ENCODE data around the gene SYDE1. TPM values are rescaled to one million over a fixed set of nuclear protein-coding genes. Genes with fewer than 3 reads are reported as not detected.

SYDE1 gene
- total and polyA plus RNA-seq, 2 of the 4 experiments (the other 2 are of a cell fraction), result 19.4 to 64.9 TPM

- H3K4me3 ChIP-seq (ENCODE audit: insufficient read depth, low read depth, low read length), result no peak overlapping the region
- POLR2A ChIA-PET (ENCODE audit: unreplicated experiment), result no interaction called here
- TF ChIP-seq MAZ (IDR thresholded peaks at IDR 0.05; ENCODE audit: borderline replicate concordance, low read depth, low read length), result no peak
- TF ChIP-seq CHD1 (IDR thresholded peaks at IDR 0.05; ENCODE audit: low read depth, low read length), result no peak
- no peak for TF ChIP-seq MXI1 (IDR thresholded peaks at IDR 0.05; ENCODE audit: borderline replicate concordance, low read depth, low read length)
- TF ChIP-seq CTCF (conservative IDR thresholded peaks at IDR 0.05; ENCODE audit: low read depth, low read length), result no peak
- no peak for TF ChIP-seq POLR2A (IDR thresholded peaks at IDR 0.05; ENCODE audit: low read depth, low read length)
- no peak for TF ChIP-seq FOS (IDR thresholded peaks at IDR 0.05; ENCODE audit: low read depth, low read length)
- TF ChIP-seq RFX5 (IDR thresholded peaks at IDR 0.05; ENCODE audit: low read depth, low read length), result no peak
- no peak for TF ChIP-seq BHLHE40 (IDR thresholded peaks at IDR 0.05; ENCODE audit: low read depth, low read length)
- ATAC-seq (ENCODE audit: low read depth), result no peak
- H3K4me2 ChIP-seq (ENCODE audit: low read depth, low read length), result no peak overlapping the region
- BruUV-seq (replicated peaks), result no TSS peak
- intact Hi-C loops (cut with micrococcal nuclease) (no loop called here), dilution Hi-C loops (cut with HindIII; ENCODE audit: low sequenced_read_pairs, unreplicated experiment) (no loop called here), in situ Hi-C loops (cut with MboI; ENCODE audit: low sequenced_read_pairs) (loop anchor here (10.0 to 25.0 kb wide), 2 partner anchors 136 to 1068 kb away; partner anchors contain the start of genes AP1M1 and FAM32A)
- H3K4me1 ChIP-seq (ENCODE audit: control insufficient read depth, insufficient read depth, low read length), result peaks cover 1% of the 10 kb centered on the region; the same call in 1 of the 2 replicates
- H2AK9ac ChIP-seq (replicated peaks; ENCODE audit: low read depth, low read length, poor library complexity), result no peak overlapping the region
- H3K4ac ChIP-seq (ENCODE audit: low read depth, low read length), result no peak overlapping the region
- no peak overlapping the region for H2BK120ac ChIP-seq (ENCODE audit: low read depth, low read length)
- no peak overlapping the region for H4K91ac ChIP-seq (ENCODE audit: insufficient read depth, low read depth, low read length)
- no peak overlapping the region for H3K14ac ChIP-seq (replicated peaks; ENCODE audit: low read depth, low read length)
- peaks cover 76% of the 10 kb centered on the region for H3K36me3 ChIP-seq (ENCODE audit: control insufficient read depth, insufficient read depth, low read length)
- no peak overlapping the region for H3K18ac ChIP-seq (ENCODE audit: low read depth, low read length)
- H2BK20ac ChIP-seq (ENCODE audit: low read depth, low read length), result no peak overlapping the region
- H4K8ac ChIP-seq (ENCODE audit: low read depth in 2 of 2, low read length in 2 of 2), result no peak overlapping the region
- no peak overlapping the region for H2AK5ac ChIP-seq (ENCODE audit: low read depth, low read length)
- H3K27ac ChIP-seq (ENCODE audit: insufficient read depth, low read length), result no peak overlapping the region
- no peak overlapping the region for H2BK5ac ChIP-seq (ENCODE audit: low read depth, low read length, poor library complexity, severe bottlenecking)
- H3K9me1 ChIP-seq (ENCODE audit: insufficient read depth, low read length), result peaks cover 10% of the 10 kb centered on the region; the same call in 1 of the 2 replicates
- WGBS, 2 experiments (ENCODE audit: extremely low coverage in 2 of 2, insufficient read length in 1 of 2), result 100% methylated on average over 7 of the region's 20 CpGs; no CpG with 5 or more reads in 1 of the 2 experiments
- CTCF ChIA-PET, result no interaction called here
- H4K5ac ChIP-seq (ENCODE audit: low read depth, low read length), result no peak overlapping the region
- H3K23ac ChIP-seq (ENCODE audit: low read depth, low read length), result no peak overlapping the region
- H4K20me1 ChIP-seq (ENCODE audit: insufficient read depth, low read length), result peaks cover 23% of the 10 kb centered on the region
- no peak overlapping the region for H3K9ac ChIP-seq (ENCODE audit: low read depth, low read length)
- peaks cover 14 to 56% of the 10 kb centered on the region in 2 experiments for H3K79me1 ChIP-seq (ENCODE audit: low read depth in 1 of 2, low read length in 2 of 2)
- H3K9me3 ChIP-seq (ENCODE audit: control insufficient read depth, insufficient read depth, low read length), result peaks cover 2% of the 10 kb centered on the region; the same call in 1 of the 2 replicates
- H2AFZ ChIP-seq (replicated peaks; ENCODE audit: low read length, poor library complexity), result no peak overlapping the region
- H3K27me3 ChIP-seq (ENCODE audit: control insufficient read depth, insufficient read depth, low read length), result no peaks in the 10 kb centered on the region
- H2BK15ac ChIP-seq (ENCODE audit: low read depth, low read length), result no peak overlapping the region
- no peak for DNase-seq
- H3K56ac ChIP-seq (ENCODE audit: extremely low read depth, insufficient read depth, low read length), result no peak overlapping the region
These were observed 11.7 kb downstream of the SYDE1 start for GRCh38 chr19:15118789-15119494.

Measured in IMR-90 (cell line).